IMR-90 (cell line): ENCODE measurements around the gene PLEK. TPM values are rescaled to one million over a fixed set of nuclear protein-coding genes. Genes with fewer than 3 reads are reported as not detected.

Source experiments
- ATAC-seq: fragments of 200-7000 bp; cut with Tn5 transposase; 2 replicates; pipeline ENCODE4 v1.9.1; 2020; ENCODE audit warnings: low read depth, mild to moderate bottlenecking, moderate library complexity
- BruUV-seq: library from RNA; stranded (reverse); fragments of 400-500 nt; replicated peaks from 2 replicates; lab custom pipeline; 2021; lab: Mats Ljungman, UMichigan
- CTCF ChIA-PET: fragments of 300-600 bp; formaldehyde crosslinking; extraction: SDS; loops from one replicate; lab custom pipeline; 2021; ENCODE audit warnings: antibody characterized with exemption; lab: Yijun Ruan, JAX
- POLR2A ChIA-PET: fragments of 300-600 bp; sonication (Branson Sonifier 250); formaldehyde crosslinking; loops from one replicate; lab custom pipeline; 2022; ENCODE audit warnings: antibody characterized with exemption; ENCODE audit not compliant: unreplicated experiment; lab: Charles Lee
- DNase-seq: peaks from one replicate; pipeline ENCODE4 v3.0.0; 2013
- H2AFZ ChIP-seq: replicated peaks from 2 replicates; pipeline ENCODE3; 2013; ENCODE audit warnings: low read length, mild to moderate bottlenecking; ENCODE audit not compliant: poor library complexity
- H2AK5ac ChIP-seq: 2 replicates; pipeline ENCODE4 v1.6.1; 2013; ENCODE audit warnings: low read depth, low read length, inconsistent platforms
- H2AK9ac ChIP-seq: replicated peaks from 2 replicates; pipeline ENCODE3; 2013; ENCODE audit warnings: mild to moderate bottlenecking, low read depth, low read length, moderate library complexity; ENCODE audit not compliant: poor library complexity
- H2BK120ac ChIP-seq: 2 replicates; pipeline ENCODE4 v1.6.1; 2013; ENCODE audit warnings: low read depth, low read length, inconsistent platforms
- H2BK15ac ChIP-seq: 3 replicates; pipeline ENCODE4 v1.6.1; 2013; ENCODE audit warnings: low read depth, low read length, inconsistent platforms
- H2BK20ac ChIP-seq: 2 replicates; pipeline ENCODE4 v1.6.1; 2013; ENCODE audit warnings: low read depth, mild to moderate bottlenecking, inconsistent platforms, low read length, moderate library complexity
- H2BK5ac ChIP-seq: 2 replicates; pipeline ENCODE4 v1.6.1; 2013; ENCODE audit warnings: mild to moderate bottlenecking, low read depth, low read length, inconsistent platforms; ENCODE audit not compliant: poor library complexity, severe bottlenecking
- H3K14ac ChIP-seq: replicated peaks from 2 replicates; pipeline ENCODE4 v1.6.1; 2013; ENCODE audit warnings: low read depth, low read length, inconsistent platforms
- H3K18ac ChIP-seq: 2 replicates; pipeline ENCODE4 v1.6.1; 2013; ENCODE audit warnings: low read depth, low read length, control low read depth
- H3K23ac ChIP-seq: 2 replicates; pipeline ENCODE4 v1.6.1; 2013; ENCODE audit warnings: low read depth, low read length, inconsistent platforms
- H3K27ac ChIP-seq: 2 replicates; pipeline ENCODE4 v1.5.1; 2013; ENCODE audit warnings: mild to moderate bottlenecking, control low read depth, low read length; ENCODE audit not compliant: insufficient read depth
- H3K27me3 ChIP-seq: 2 replicates; pipeline ENCODE4 v1.6.1; 2013; ENCODE audit warnings: low read length; ENCODE audit not compliant: control insufficient read depth, insufficient read depth
- H3K36me3 ChIP-seq: 2 replicates; pipeline ENCODE4 v1.6.1; 2013; ENCODE audit warnings: low read length, mixed read lengths; ENCODE audit not compliant: control insufficient read depth, insufficient read depth
- H3K4ac ChIP-seq: 2 replicates; pipeline ENCODE4 v1.6.1; 2013; ENCODE audit warnings: low read depth, low read length, inconsistent platforms
- H3K4me1 ChIP-seq: 2 replicates; pipeline ENCODE4 v1.6.1; 2013; ENCODE audit warnings: low read length, mixed read lengths; ENCODE audit not compliant: control insufficient read depth, insufficient read depth
- H3K4me2 ChIP-seq: 2 replicates; pipeline ENCODE4 v1.6.1; 2013; ENCODE audit warnings: low read depth, mild to moderate bottlenecking, control low read depth, low read length, moderate library complexity
- H3K4me3 ChIP-seq: 2 replicates; pipeline ENCODE4 v1.5.1; 2013; ENCODE audit warnings: low read depth, mild to moderate bottlenecking, control low read depth, low read length, moderate library complexity; ENCODE audit not compliant: insufficient read depth
- H3K56ac ChIP-seq: 2 replicates; pipeline ENCODE4 v1.6.1; 2013; ENCODE audit warnings: low read length, inconsistent platforms; ENCODE audit not compliant: insufficient read depth; ENCODE audit errors: extremely low read depth
- H3K79me1 ChIP-seq, 2 experiments: 2 replicates each; pipeline ENCODE4 v1.6.1; 2013; ENCODE audit warnings: low read length in 2 of 2, inconsistent platforms in 1 of 2, low read depth in 1 of 2
- H3K9ac ChIP-seq: 2 replicates; pipeline ENCODE4 v1.6.1; 2013; ENCODE audit warnings: low read depth, low read length, control low read depth
- H3K9me1 ChIP-seq: 2 replicates; pipeline ENCODE4 v1.6.1; 2013; ENCODE audit warnings: low read length, inconsistent platforms; ENCODE audit not compliant: insufficient read depth
- H3K9me3 ChIP-seq: 2 replicates; pipeline ENCODE4 v1.6.1; 2013; ENCODE audit warnings: low read length; ENCODE audit not compliant: control insufficient read depth, insufficient read depth
- H4K20me1 ChIP-seq: 2 replicates; pipeline ENCODE4 v1.6.1; 2013; ENCODE audit warnings: low read length, inconsistent platforms; ENCODE audit not compliant: insufficient read depth
- H4K5ac ChIP-seq: 2 replicates; pipeline ENCODE4 v1.6.1; 2013; ENCODE audit warnings: mild to moderate bottlenecking, low read depth, low read length, control low read depth
- H4K8ac ChIP-seq, 2 experiments: 2 replicates each; pipeline ENCODE4 v1.6.1; 2013; ENCODE audit warnings: low read depth in 2 of 2, low read length in 2 of 2, control low read depth in 1 of 2, inconsistent platforms in 1 of 2
- H4K91ac ChIP-seq: 2 replicates; pipeline ENCODE4 v1.6.1; 2013; ENCODE audit warnings: low read depth, low read length, inconsistent platforms; ENCODE audit not compliant: insufficient read depth
- BHLHE40 ChIP-seq: fragments of 150-350 bp; IDR thresholded peaks from 2 replicates; pipeline ENCODE4 v1.6.1; 2016; ENCODE audit warnings: mild to moderate bottlenecking, low read depth, low read length
- CEBPB ChIP-seq: IDR thresholded peaks from 2 replicates; pipeline ENCODE4 v1.6.1; 2012; ENCODE audit warnings: low read depth, low read length, improper control_type of control experiment
- CTCF ChIP-seq: conservative IDR thresholded peaks from 2 replicates; pipeline ENCODE4 v1.5.1; 2012; ENCODE audit warnings: mild to moderate bottlenecking, low read depth, low read length, improper control_type of control experiment
- FOS ChIP-seq: fragments of 150-350 bp; IDR thresholded peaks from 2 replicates; pipeline ENCODE4 v1.6.1; 2016; ENCODE audit warnings: low read depth, low read length
- MAFK ChIP-seq: IDR thresholded peaks from 2 replicates; pipeline ENCODE4 v1.6.1; 2012; ENCODE audit warnings: low read depth, low read length, improper control_type of control experiment
- MAZ ChIP-seq: IDR thresholded peaks from 2 replicates; pipeline ENCODE4 v1.6.1; 2012; ENCODE audit warnings: low read depth, mild to moderate bottlenecking, low read length, improper control_type of control experiment, moderate library complexity, borderline replicate concordance
- RAD21 ChIP-seq: IDR thresholded peaks from 2 replicates; pipeline ENCODE4 v1.6.1; 2012; ENCODE audit warnings: low read length, improper control_type of control experiment
- RCOR1 ChIP-seq: IDR thresholded peaks from 2 replicates; pipeline ENCODE4 v1.6.1; 2012; ENCODE audit warnings: mild to moderate bottlenecking, low read length, improper control_type of control experiment; ENCODE audit not compliant: insufficient replicate concordance
- RFX5 ChIP-seq: IDR thresholded peaks from 2 replicates; pipeline ENCODE4 v1.8.0; 2012; ENCODE audit warnings: low read depth, mild to moderate bottlenecking, low read length, moderate library complexity
- SMC3 ChIP-seq: fragments of 150-350 bp; IDR thresholded peaks from 2 replicates; pipeline ENCODE4 v1.6.1; 2016; ENCODE audit warnings: low read depth, mild to moderate bottlenecking, antibody characterized with exemption, low read length, moderate library complexity
- USF2 ChIP-seq: fragments of 150-350 bp; IDR thresholded peaks from 2 replicates; pipeline ENCODE4 v1.6.1; 2017; ENCODE audit warnings: mild to moderate bottlenecking, antibody characterized with exemption, low read length, low read depth
- WGBS, 2 experiments: methylation state at CpG; one replicate each; pipeline versions ENCODE4 v1.1.5 to v1.1.7; 2013; ENCODE audit warnings: missing lambda C conversion rate in 2 of 2; ENCODE audit not compliant: insufficient read length in 1 of 2; ENCODE audit errors: extremely low coverage in 2 of 2; 5-methylcytosine and 5-hydroxymethylcytosine counted together
- dilution Hi-C: fragments of 300-500 bp; cut with HindIII; formaldehyde crosslinking; loops from one replicate; pipeline ENCODE4 v1.14.3; 2018; ENCODE audit warnings: low sequenced_read_pairs; ENCODE audit not compliant: unreplicated experiment
- in situ Hi-C: fragments of 300-500 bp; cut with MboI; formaldehyde crosslinking; loops from 3 replicates; pipeline ENCODE4 v1.14.3; 2019; ENCODE audit warnings: low sequenced_read_pairs, inconsistent platforms, mixed read lengths
- intact Hi-C: fragments of 100-400 bp; cut with micrococcal nuclease; formaldehyde crosslinking; loops from 2 replicates; pipeline ENCODE4 v1.10.0; 2022
- polyA plus RNA-seq, 3 experiments: library from polyadenylated mRNA; depleted of rRNA; stranded (reverse); fragments of >200 nt; gene quantifications; 2 replicates each; pipeline ENCODE4 v1.2.3, GENCODE V29; 2012; ENCODE audit warnings: low replicate concordance in 1 of 3
- total RNA-seq: library from RNA; depleted of rRNA; stranded (reverse); fragments of >200 nt; gene quantifications from 2 replicates; pipeline ENCODE4 v1.2.3, GENCODE V29; 2012
- TF ChIP-seq, protein P1 (sequence below): fragments of 150-350 bp; IDR thresholded peaks from 2 replicates; pipeline ENCODE4 v1.6.1; 2016; ENCODE audit warnings: low read depth, mild to moderate bottlenecking, low read length, moderate library complexity, borderline replicate concordance

PLEK gene
- total and polyA plus RNA-seq, 2 of the 4 experiments (the other 2 are of a cell fraction): under 0.01 TPM; not detected in 1

GRCh38 chr2:68356599-68357239 lies 8.4 kb upstream of the PLEK start:
- Histone ChIP-seq H3K9ac (no peak overlapping the region), H2AK9ac (no peak overlapping the region), H4K20me1 (no peaks in the 10 kb centered on the region), H3K79me1 (no peaks in the 10 kb centered on the region), H4K5ac (no peak overlapping the region), H3K4ac (no peak overlapping the region), H3K4me2 (no peak overlapping the region), H3K56ac (no peak overlapping the region), H2BK20ac (no peak overlapping the region), H3K4me3 (no peak overlapping the region), H4K91ac (no peak overlapping the region), H3K18ac (no peak overlapping the region), H2BK5ac (no peak overlapping the region), H2AFZ (no peak overlapping the region), H3K23ac (no peak overlapping the region), H3K27me3 (no peaks in the 10 kb centered on the region; the same call in 1 of the 2 replicates), H4K8ac (no peak overlapping the region), H2BK120ac (no peak overlapping the region), H3K9me3 (no peaks in the 10 kb centered on the region), H3K27ac (no peak overlapping the region), H3K4me1 (peaks cover 2% of the 10 kb centered on the region), H2BK15ac (no peak overlapping the region), H3K9me1 (no peaks in the 10 kb centered on the region), H2AK5ac (no peak overlapping the region), H3K36me3 (no peaks in the 10 kb centered on the region), H3K14ac (no peak overlapping the region)
- ChIA-PET POLR2A (no interaction called here), CTCF (no interaction called here)
- TF ChIP-seq MAZ (no peak), BHLHE40 (no peak), RFX5 (no peak), USF2 (no peak), FOS (no peak), SMC3 (no peak), MAFK (no peak), RAD21 (no peak), RCOR1 (no peak), CTCF (no peak), CEBPB (no peak)
- TF ChIP-seq, protein P1, sequence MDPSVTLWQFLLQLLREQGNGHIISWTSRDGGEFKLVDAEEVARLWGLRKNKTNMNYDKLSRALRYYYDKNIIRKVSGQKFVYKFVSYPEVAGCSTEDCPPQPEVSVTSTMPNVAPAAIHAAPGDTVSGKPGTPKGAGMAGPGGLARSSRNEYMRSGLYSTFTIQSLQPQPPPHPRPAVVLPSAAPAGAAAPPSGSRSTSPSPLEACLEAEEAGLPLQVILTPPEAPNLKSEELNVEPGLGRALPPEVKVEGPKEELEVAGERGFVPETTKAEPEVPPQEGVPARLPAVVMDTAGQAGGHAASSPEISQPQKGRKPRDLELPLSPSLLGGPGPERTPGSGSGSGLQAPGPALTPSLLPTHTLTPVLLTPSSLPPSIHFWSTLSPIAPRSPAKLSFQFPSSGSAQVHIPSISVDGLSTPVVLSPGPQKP: no peak
- intact Hi-C loops (loop anchor here (5.0 kb wide), 1 partner anchor 234 kb away; no protein-coding TSS in a partner anchor), dilution Hi-C loops (no loop called here), in situ Hi-C loops (no loop called here)
- ATAC-seq (no peak), DNase-seq (no peak)
- BruUV-seq: no TSS peak
- 100% methylated on average over 1 of the region's 4 CpGs; no CpG with 5 or more reads in 1 of the 2 experiments for WGBS, 2 experiments
